Measurements from ENCODE around the gene DAZAP1.

DNA sequence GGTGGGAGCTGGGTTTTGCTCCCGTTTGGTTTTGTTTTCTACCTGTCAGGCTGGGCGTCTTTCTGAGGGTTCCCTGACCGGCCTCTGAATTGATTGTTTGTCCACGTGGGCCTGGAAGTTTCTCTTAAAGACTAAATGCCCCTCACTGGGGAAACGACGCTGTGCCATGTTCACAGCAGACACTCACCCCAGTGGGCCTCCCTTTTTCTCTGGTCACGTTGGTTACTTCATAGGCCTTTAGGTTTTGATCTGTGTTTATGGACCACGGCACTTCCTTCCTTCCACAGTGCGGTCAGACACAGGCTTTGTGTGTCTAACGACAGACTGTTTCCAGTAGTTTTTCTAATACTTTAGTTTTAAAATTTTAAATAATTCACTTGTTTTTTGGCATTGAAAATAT, 43.8 kb upstream of the DAZAP1 start:
- TF ChIP-seq CTCF (IDR thresholded peaks at IDR 0.05) (no peak), EZH2 (IDR thresholded peaks at IDR 0.05) (no peak)
